Nephron (organoid): ENCODE measurements around the gene CTNNA3.
A peak's percentile ranks its signal among the peaks of the same experiment; 100 is the strongest.
"Not testable (repeated sequence)": the region's sequence is repeated elsewhere in the genome, so short reads cannot be mapped to it uniquely, and the experiment has no call there.

Experiments used
- H3K27ac Mint-ChIP-seq, 3 experiments: 2 replicates each; pipeline ENCODE4 v1.8.0; 2020; ENCODE audit warnings: mixed read lengths in 3 of 3, mild to moderate bottlenecking in 2 of 3, moderate library complexity in 1 of 3
- H3K27me3 Mint-ChIP-seq: 2 replicates; pipeline ENCODE4 v1.8.0; 2021; ENCODE audit warnings: low read depth, mild to moderate bottlenecking, moderate library complexity, mixed read lengths
- H3K36me3 Mint-ChIP-seq: 2 replicates; pipeline ENCODE4 v1.8.0; 2020; ENCODE audit warnings: low read depth, mixed read lengths
- H3K4me1 Mint-ChIP-seq: 2 replicates; pipeline ENCODE4 v1.8.0; 2020; ENCODE audit warnings: mixed read lengths
- H3K4me3 Mint-ChIP-seq, 3 experiments: 2 replicates each; pipeline ENCODE4 v1.8.0; 2020; ENCODE audit warnings: mild to moderate bottlenecking in 3 of 3, mixed read lengths in 3 of 3, moderate library complexity in 2 of 3
- H3K9me3 Mint-ChIP-seq: 2 replicates; pipeline ENCODE4 v1.8.0; 2020; ENCODE audit warnings: mixed read lengths
- TF ChIP-seq, protein P1 (sequence below), 3 experiments: fragments of 200-600 bp; sonication (generic); IDR thresholded peaks; one replicate each; pipeline ENCODE4 v1.5.0; 2021; ENCODE audit warnings: antibody characterized with exemption in 3 of 3; ENCODE audit not compliant: unreplicated experiment in 3 of 3

Gene CTNNA3

DNA sequence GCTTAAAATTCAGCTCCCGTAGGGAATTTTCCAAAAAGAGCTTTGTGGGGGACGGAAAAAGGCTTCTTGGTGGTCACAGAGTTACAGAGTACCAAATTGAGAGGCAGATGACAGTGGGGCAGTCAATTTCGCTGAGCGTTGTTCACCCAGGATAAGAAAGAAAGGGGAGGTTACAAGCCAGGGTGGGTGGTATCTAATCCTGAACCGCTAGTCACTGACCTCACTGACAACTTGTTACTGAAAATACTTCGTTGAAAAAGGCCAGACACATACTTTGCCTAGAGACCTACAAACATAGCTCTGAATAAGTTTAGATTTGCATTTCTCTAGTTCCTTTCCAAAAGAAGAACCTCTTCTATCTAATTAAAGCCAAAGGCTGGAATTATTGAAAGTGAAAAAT lies at the start of gene CTNNA3:
Gene CTNNA3 (minus strand): TSS at position 167 of the 400 bp plus-strand sequence.
- Mint-ChIP-seq H3K27ac (no peak within 1 kb of the TSS), H3K4me1 (peaks cover 17% of the 10 kb centered on the region), H3K27me3 (peaks cover 4% of the 10 kb centered on the region), H3K9me3 (peaks cover 14% of the 10 kb centered on the region), H3K36me3 (no peaks in the 10 kb centered on the region), H3K4me3 (peak within 1 kb of the TSS in 2 of 3 experiments; percentile 0 to 4)
- TF ChIP-seq, protein P1, sequence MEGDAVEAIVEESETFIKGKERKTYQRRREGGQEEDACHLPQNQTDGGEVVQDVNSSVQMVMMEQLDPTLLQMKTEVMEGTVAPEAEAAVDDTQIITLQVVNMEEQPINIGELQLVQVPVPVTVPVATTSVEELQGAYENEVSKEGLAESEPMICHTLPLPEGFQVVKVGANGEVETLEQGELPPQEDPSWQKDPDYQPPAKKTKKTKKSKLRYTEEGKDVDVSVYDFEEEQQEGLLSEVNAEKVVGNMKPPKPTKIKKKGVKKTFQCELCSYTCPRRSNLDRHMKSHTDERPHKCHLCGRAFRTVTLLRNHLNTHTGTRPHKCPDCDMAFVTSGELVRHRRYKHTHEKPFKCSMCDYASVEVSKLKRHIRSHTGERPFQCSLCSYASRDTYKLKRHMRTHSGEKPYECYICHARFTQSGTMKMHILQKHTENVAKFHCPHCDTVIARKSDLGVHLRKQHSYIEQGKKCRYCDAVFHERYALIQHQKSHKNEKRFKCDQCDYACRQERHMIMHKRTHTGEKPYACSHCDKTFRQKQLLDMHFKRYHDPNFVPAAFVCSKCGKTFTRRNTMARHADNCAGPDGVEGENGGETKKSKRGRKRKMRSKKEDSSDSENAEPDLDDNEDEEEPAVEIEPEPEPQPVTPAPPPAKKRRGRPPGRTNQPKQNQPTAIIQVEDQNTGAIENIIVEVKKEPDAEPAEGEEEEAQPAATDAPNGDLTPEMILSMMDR (IDR thresholded peaks at IDR 0.05; ENCODE audit: unreplicated experiment in 3 of 3) = no peak

GRCh38 chr10:67735430-67735829 lies 39.4 kb upstream of the CTNNA3 start:
- no peak overlapping the region for H3K4me3 Mint-ChIP-seq

GRCh38 chr10:67733511-67733910 lies 37.5 kb upstream of the CTNNA3 start:
- Mint-ChIP-seq H3K9me3 (peaks cover 2% of the 10 kb centered on the region), H3K27ac (no peak overlapping the region)

More at GRCh38 chr10:67735430-67735829, 39.4 kb upstream of the CTNNA3 start:
- H3K36me3 Mint-ChIP-seq = no peaks in the 10 kb centered on the region
- no peaks in the 10 kb centered on the region for H3K4me1 Mint-ChIP-seq
- no peak overlapping the region for H3K27ac Mint-ChIP-seq
- H3K27me3 Mint-ChIP-seq = no peaks in the 10 kb centered on the region
- TF ChIP-seq, protein P1 (IDR thresholded peaks at IDR 0.05; ENCODE audit: unreplicated experiment in 3 of 3) = no peak
- H3K9me3 Mint-ChIP-seq = peaks cover 8% of the 10 kb centered on the region

GRCh38 chr10:67725567-67725966 lies 29.6 kb upstream of the CTNNA3 start:
- H3K36me3 Mint-ChIP-seq = no peaks in the 10 kb centered on the region
- no peak overlapping the region for H3K27ac Mint-ChIP-seq
- H3K4me3 Mint-ChIP-seq = no peak overlapping the region
- H3K4me1 Mint-ChIP-seq = no peaks in the 10 kb centered on the region
- peaks cover 3% of the 10 kb centered on the region for H3K27me3 Mint-ChIP-seq
- TF ChIP-seq, protein P1 (IDR thresholded peaks at IDR 0.05; ENCODE audit: unreplicated experiment in 3 of 3) = no peak
- H3K9me3 Mint-ChIP-seq = peaks cover 2% of the 10 kb centered on the region

More at GRCh38 chr10:67733511-67733910, 37.5 kb upstream of the CTNNA3 start:
- Mint-ChIP-seq H3K27me3 (no peaks in the 10 kb centered on the region), H3K4me1 (no peaks in the 10 kb centered on the region), H3K4me3 (no peak overlapping the region), H3K36me3 (no peaks in the 10 kb centered on the region)
- TF ChIP-seq, protein P1 (IDR thresholded peaks at IDR 0.05; ENCODE audit: unreplicated experiment in 3 of 3) = no peak

DNA sequence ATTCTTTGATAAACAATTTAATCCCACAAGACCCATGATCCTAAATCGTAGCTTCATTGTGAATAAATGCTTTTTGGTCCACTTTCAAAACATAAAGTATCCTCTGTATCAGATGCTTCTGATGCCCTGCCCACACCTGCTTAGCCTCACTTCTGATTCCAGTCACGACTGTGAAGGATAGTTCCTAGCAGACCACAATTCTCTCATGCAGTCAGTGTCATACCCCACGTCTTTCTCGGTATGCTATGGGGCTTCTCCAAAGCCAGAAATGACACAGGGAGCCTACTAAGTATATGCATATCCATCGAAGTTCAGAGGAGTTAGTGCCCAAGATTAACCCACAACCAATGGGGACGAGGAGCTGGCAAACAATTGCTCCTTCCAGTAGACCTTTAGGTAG lies 27.6 kb upstream of the CTNNA3 start:
- Mint-ChIP-seq H3K27me3 (peaks cover 3% of the 10 kb centered on the region), H3K4me3 (no peak overlapping the region), H3K27ac (no peak overlapping the region), H3K36me3 (no peaks in the 10 kb centered on the region), H3K4me1 (no peaks in the 10 kb centered on the region), H3K9me3 (peaks cover 2% of the 10 kb centered on the region)
- TF ChIP-seq, protein P1 (IDR thresholded peaks at IDR 0.05; ENCODE audit: unreplicated experiment in 3 of 3) = no peak

GRCh38 chr10:67722113-67722512 lies 26.1 kb upstream of the CTNNA3 start:
- H3K27ac Mint-ChIP-seq = no peak overlapping the region
- no peaks in the 10 kb centered on the region for H3K4me1 Mint-ChIP-seq
- H3K4me3 Mint-ChIP-seq = no peak overlapping the region
- peaks cover 3% of the 10 kb centered on the region for H3K27me3 Mint-ChIP-seq
- TF ChIP-seq, protein P1 (IDR thresholded peaks at IDR 0.05; ENCODE audit: unreplicated experiment in 3 of 3) = no peak
- no peaks in the 10 kb centered on the region for H3K36me3 Mint-ChIP-seq
- H3K9me3 Mint-ChIP-seq = peaks cover 2% of the 10 kb centered on the region

- not testable (repeated sequence) for H3K27me3 Mint-ChIP-seq, H3K4me3 Mint-ChIP-seq, H3K4me1 Mint-ChIP-seq, H3K9me3 Mint-ChIP-seq, H3K36me3 Mint-ChIP-seq, H3K27ac Mint-ChIP-seq
Measured at GRCh38 chr10:67716455-67716854, 20.5 kb upstream of the CTNNA3 start.
